ENCODE data around the gene IFI30. TPM values are rescaled to one million over a fixed set of nuclear protein-coding genes. Genes with fewer than 3 reads are reported as not detected.
A peak's percentile ranks its signal among the peaks of the same experiment; 100 is the strongest.

IFI30 gene
- total RNA-seq, 2 donors from 2014 or later = 10.1 to 25.8 TPM

DNA sequence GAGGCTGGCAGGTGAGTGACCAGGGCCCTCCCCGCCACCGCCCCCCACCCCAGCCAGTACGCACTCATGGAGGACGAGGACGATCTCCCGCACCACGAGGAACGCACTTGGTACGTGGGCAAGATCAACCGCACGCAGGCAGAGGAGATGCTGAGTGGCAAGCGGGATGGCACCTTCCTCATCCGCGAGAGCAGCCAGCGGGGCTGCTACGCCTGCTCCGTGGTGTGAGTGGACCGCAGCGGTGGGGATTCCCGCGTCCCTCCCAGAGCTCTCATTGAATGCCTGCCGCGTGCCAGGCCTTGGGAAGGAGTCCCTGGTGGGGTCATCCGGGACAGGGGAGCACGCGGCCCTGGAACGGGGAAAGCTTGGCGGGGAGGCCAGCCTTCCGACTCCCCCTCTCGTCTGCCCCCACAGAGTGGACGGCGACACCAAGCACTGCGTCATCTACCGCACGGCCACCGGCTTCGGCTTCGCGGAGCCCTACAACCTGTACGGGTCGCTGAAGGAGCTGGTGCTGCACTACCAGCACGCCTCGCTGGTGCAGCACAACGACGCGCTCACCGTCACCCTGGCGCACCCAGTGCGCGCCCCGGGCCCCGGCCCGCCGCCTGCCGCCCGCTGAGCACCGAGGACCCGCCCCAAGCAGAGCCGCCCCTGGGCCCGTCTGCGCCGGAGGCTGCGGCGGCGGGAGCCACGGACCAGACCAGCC, 4.8 kb upstream of the IFI30 start:
- no peaks in the 10 kb centered on the region for H3K27me3 Mint-ChIP-seq
- ATAC-seq (no peak), DNase-seq (no peak)
- no peak overlapping the region for H3K4me3 Mint-ChIP-seq
- peaks cover 10% of the 10 kb centered on the region for H3K4me1 Mint-ChIP-seq
- no peak overlapping the region for H3K27ac Mint-ChIP-seq
- peaks cover 3% of the 10 kb centered on the region for H3K36me3 Mint-ChIP-seq (ENCODE audit: low read depth)
- H3K9me3 ChIP-seq (ENCODE audit: control insufficient read depth, low read length, poor library complexity, severe bottlenecking) = no peaks in the 10 kb centered on the region

GRCh38 chr19:18170714-18171255, 2.8 kb upstream of the IFI30 start:
- Mint-ChIP-seq H3K36me3 (ENCODE audit: low read depth) (peaks cover 2% of the 10 kb centered on the region), H3K4me1 (peaks cover 21% of the 10 kb centered on the region), H3K4me3 (no peak overlapping the region), H3K27me3 (no peaks in the 10 kb centered on the region), H3K27ac (peak overlapping the region; percentile 37)
- DNase-seq (no peak), ATAC-seq (no peak)
- no peaks in the 10 kb centered on the region for H3K9me3 ChIP-seq (ENCODE audit: control insufficient read depth, low read length, poor library complexity, severe bottlenecking)

DNA sequence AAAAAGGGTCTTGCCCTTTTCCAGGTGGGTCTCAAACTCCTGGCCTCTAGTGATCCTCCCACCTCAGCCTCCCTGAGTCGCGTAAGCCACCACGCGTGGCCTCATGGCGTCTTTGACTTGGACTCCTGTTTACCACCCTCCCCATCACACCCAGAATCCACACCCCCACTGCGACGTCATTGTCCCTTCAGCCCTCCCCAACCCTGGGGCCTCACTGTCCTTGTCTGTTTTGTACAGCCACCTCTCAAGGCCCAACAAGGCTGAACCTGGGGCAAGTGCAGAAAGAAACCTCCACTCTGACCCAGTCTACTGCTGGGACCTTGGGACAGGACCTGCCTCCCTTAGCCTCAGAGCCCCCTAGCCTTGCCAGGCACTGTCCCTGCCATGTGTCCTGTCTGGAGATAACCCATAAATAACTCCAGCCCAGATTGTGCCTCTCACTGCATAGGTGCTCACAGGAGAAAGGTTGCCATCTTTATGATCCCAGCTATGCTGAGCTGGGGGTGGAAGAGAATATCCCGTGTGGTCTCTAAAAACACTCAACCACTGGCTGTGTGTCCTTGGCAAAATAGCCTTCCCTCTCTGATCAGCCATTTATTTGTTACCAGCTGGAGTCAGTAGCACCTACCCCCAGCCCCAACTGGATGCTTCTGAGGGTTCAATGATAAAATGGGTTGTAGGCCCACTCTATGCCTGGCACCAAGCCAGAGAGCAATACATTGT, 1.8 kb upstream of the IFI30 start:
- Mint-ChIP-seq H3K27ac (peak overlapping the region; percentile 37), H3K27me3 (no peaks in the 10 kb centered on the region), H3K36me3 (ENCODE audit: low read depth) (no peaks in the 10 kb centered on the region), H3K4me3 (no peak overlapping the region), H3K4me1 (peaks cover 21% of the 10 kb centered on the region)
- ATAC-seq = no peak
- no peaks in the 10 kb centered on the region for H3K9me3 ChIP-seq (ENCODE audit: control insufficient read depth, low read length, poor library complexity, severe bottlenecking)
- no peak for DNase-seq

- no peaks in the 10 kb centered on the region for H3K27me3 Mint-ChIP-seq
- H3K4me1 Mint-ChIP-seq = peaks cover 21% of the 10 kb centered on the region
- peak overlapping the region; percentile 43 for H3K27ac Mint-ChIP-seq
- no peaks in the 10 kb centered on the region for H3K9me3 ChIP-seq (ENCODE audit: control insufficient read depth, low read length, poor library complexity, severe bottlenecking)
- peak overlapping the region; percentile 50 for H3K4me3 Mint-ChIP-seq
- ATAC-seq (no peak), DNase-seq (no peak)
- no peaks in the 10 kb centered on the region for H3K36me3 Mint-ChIP-seq (ENCODE audit: low read depth)
Observed at GRCh38 chr19:18172331-18173053, 1.1 kb upstream of the IFI30 start.

- no peaks in the 10 kb centered on the region for H3K36me3 Mint-ChIP-seq (ENCODE audit: low read depth)
- peaks cover 20% of the 10 kb centered on the region for H3K4me1 Mint-ChIP-seq
- peak overlapping the region; percentile 92 for H3K4me3 Mint-ChIP-seq
- peak overlapping the region; percentile 43 for H3K27ac Mint-ChIP-seq
- no peaks in the 10 kb centered on the region for H3K9me3 ChIP-seq (ENCODE audit: control insufficient read depth, low read length, poor library complexity, severe bottlenecking)
- DNase-seq (no peak), ATAC-seq (peak; percentile 13)
- no peaks in the 10 kb centered on the region for H3K27me3 Mint-ChIP-seq
Observed at GRCh38 chr19:18173054-18173571, 500 bp upstream of the IFI30 start.

DNA sequence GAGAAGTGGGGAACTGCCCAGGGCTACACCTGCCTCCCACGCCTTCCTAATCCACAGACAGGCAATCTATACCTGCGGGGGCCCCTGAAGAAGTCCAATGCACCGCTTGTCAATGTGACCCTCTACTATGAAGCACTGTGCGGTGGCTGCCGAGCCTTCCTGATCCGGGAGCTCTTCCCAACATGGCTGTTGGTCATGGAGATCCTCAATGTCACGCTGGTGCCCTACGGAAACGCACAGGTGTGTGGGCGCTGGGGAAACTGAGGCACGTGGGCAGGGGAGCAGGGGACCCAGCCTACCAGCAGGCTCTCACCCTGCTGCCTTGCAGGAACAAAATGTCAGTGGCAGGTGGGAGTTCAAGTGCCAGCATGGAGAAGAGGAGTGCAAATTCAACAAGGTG, 1.4 kb downstream of the IFI30 start:
- ATAC-seq (no peak), DNase-seq (no peak)
- peaks cover 18% of the 10 kb centered on the region for H3K4me1 Mint-ChIP-seq
- H3K9me3 ChIP-seq (ENCODE audit: control insufficient read depth, low read length, poor library complexity, severe bottlenecking) = no peaks in the 10 kb centered on the region
- no peaks in the 10 kb centered on the region for H3K36me3 Mint-ChIP-seq (ENCODE audit: low read depth)
- no peaks in the 10 kb centered on the region for H3K27me3 Mint-ChIP-seq
- peak overlapping the region; percentile 36 for H3K4me3 Mint-ChIP-seq
- no peak overlapping the region for H3K27ac Mint-ChIP-seq

DNA sequence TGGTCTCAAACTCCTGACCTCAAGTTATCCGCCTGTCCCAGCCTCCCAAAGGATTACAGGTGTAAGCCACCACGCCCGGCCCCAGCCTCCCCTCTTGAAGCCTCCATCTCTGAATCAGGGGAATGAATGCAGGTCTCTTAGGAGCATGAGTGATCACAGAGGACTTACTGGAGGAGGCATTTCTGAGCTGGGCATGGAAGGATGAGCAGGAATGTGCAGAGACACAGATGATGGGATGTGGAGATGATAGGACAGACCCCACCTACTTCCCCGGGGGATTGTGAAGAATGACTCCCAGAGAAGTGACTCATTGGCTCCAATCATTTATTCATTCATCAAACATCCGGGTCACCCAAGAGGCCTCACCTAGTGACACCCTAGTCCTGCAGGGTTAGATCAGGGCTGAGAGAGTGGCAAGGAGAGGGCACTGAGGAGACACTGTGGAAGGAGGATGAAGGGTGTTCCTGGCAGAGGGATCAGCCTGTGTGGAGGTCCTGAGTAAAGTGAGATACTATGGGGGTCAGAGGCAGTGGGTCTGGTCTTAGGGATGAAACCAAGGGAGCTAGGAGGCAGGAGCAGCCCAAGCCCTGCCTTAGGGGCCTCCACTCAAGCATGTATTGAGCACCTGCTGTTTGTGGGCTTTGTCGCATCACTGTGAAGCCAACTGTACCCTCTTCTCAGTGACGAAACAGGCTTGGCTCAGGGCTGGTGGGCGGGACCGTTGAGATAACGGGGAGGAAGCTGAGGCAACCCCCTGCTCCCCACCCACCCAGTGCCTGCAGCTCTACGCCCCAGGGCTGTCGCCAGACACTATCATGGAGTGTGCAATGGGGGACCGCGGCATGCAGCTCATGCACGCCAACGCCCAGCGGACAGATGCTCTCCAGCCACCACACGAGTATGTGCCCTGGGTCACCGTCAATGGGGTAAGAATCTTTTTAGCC, 3.0 kb downstream of the IFI30 start:
- Mint-ChIP-seq H3K4me1 (peaks cover 15% of the 10 kb centered on the region), H3K27ac (no peak overlapping the region), H3K27me3 (no peaks in the 10 kb centered on the region), H3K36me3 (ENCODE audit: low read depth) (no peaks in the 10 kb centered on the region), H3K4me3 (no peak overlapping the region)
- H3K9me3 ChIP-seq (ENCODE audit: control insufficient read depth, low read length, poor library complexity, severe bottlenecking) = no peaks in the 10 kb centered on the region
- DNase-seq = no peak
- ATAC-seq = no peak

DNA sequence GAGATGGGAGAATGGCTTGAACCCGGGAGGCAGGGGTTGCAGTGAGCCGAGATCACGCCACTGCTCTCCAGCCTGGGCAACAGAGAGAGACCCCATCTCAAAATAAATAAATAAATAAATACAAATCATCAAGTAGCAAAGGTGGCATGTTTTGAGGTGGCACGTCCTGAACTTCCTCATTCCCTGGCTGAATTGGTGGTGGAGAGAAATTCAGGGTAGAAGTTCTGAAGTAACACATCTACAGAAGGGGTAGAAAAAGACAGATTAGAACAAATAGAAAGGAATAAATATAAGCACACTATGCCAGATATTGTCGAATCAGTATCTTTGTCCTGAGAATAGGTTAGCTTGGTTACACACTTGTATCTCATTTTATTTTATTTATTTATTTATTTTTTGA, 6.3 kb downstream of the IFI30 start:
- Mint-ChIP-seq H3K4me3 (no peak overlapping the region), H3K27me3 (no peaks in the 10 kb centered on the region), H3K27ac (no peak overlapping the region), H3K4me1 (peaks cover 2% of the 10 kb centered on the region), H3K36me3 (ENCODE audit: low read depth) (no peaks in the 10 kb centered on the region)
- ATAC-seq (no peak), DNase-seq (no peak)
- H3K9me3 ChIP-seq (ENCODE audit: control insufficient read depth, low read length, poor library complexity, severe bottlenecking) = no peaks in the 10 kb centered on the region

DNA sequence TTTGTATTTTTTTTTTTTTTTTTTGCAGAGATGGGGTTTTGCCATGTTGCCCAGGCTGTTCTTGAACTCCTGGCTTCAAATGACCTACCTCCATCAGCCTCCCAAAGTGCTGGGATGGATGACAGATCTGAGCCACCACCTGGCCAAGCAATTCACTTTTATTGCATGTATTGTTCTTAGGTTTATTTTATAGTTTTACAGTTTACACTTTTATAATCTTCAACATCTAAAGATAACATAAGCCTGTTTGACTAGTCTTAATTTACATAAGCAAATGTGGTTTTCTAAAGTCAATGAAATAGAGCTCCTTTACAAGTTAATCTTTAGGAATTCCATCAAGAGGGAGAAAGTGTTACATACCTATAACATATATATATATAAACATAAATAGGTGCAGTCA, 9.9 kb downstream of the IFI30 start:
- Mint-ChIP-seq H3K27me3 (no peaks in the 10 kb centered on the region), H3K27ac (no peak overlapping the region), H3K4me1 (no peaks in the 10 kb centered on the region), H3K36me3 (ENCODE audit: low read depth) (no peaks in the 10 kb centered on the region), H3K4me3 (no peak overlapping the region)
- no peaks in the 10 kb centered on the region for H3K9me3 ChIP-seq (ENCODE audit: control insufficient read depth, low read length, poor library complexity, severe bottlenecking)
- DNase-seq (no peak), ATAC-seq (no peak)

DNA sequence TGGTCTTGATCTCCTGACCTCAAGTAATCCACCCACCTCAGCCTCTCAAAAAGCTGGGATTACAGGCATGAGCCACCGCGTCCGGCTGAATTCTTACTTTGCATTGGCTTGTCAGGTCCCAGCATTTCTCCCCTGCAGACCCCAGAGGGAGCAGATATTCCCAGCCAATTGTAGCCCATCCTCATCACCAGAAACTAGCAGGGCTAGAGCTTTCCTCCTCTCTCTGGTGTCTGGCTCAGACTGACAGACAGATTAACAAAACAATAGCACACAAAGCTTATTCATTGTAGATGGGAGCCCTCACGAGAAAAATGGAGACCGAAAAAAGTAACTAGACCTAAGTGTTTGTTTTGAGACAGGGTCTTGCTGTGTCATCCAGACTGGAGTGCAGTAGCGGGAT, 11.9 kb downstream of the IFI30 start:
- DNase-seq (no peak), ATAC-seq (no peak)
- no peak overlapping the region for H3K4me3 Mint-ChIP-seq
- no peaks in the 10 kb centered on the region for H3K27me3 Mint-ChIP-seq
- no peak overlapping the region for H3K27ac Mint-ChIP-seq
- H3K4me1 Mint-ChIP-seq = no peaks in the 10 kb centered on the region
- no peaks in the 10 kb centered on the region for H3K36me3 Mint-ChIP-seq (ENCODE audit: low read depth)
- no peaks in the 10 kb centered on the region for H3K9me3 ChIP-seq (ENCODE audit: control insufficient read depth, low read length, poor library complexity, severe bottlenecking)

- H3K9me3 ChIP-seq (ENCODE audit: control insufficient read depth, low read length, poor library complexity, severe bottlenecking) = no peaks in the 10 kb centered on the region
- peaks cover 20% of the 10 kb centered on the region for H3K4me1 Mint-ChIP-seq
- H3K27me3 Mint-ChIP-seq = no peaks in the 10 kb centered on the region
- no peaks in the 10 kb centered on the region for H3K36me3 Mint-ChIP-seq (ENCODE audit: low read depth)
- no peak for DNase-seq
- no peak overlapping the region for H3K27ac Mint-ChIP-seq
- ATAC-seq = no peak
- H3K4me3 Mint-ChIP-seq = no peak overlapping the region
Observed at GRCh38 chr19:18190278-18190677, 16.7 kb downstream of the IFI30 start.

GRCh38 chr19:18191640-18192062, 18.0 kb downstream of the IFI30 start:
- ATAC-seq = no peak
- Mint-ChIP-seq H3K36me3 (ENCODE audit: low read depth) (no peaks in the 10 kb centered on the region), H3K4me3 (peak overlapping the region; percentile 92), H3K4me1 (peaks cover 20% of the 10 kb centered on the region), H3K27ac (peak overlapping the region; percentile 94), H3K27me3 (no peaks in the 10 kb centered on the region)
- DNase-seq = no peak
- H3K9me3 ChIP-seq (ENCODE audit: control insufficient read depth, low read length, poor library complexity, severe bottlenecking) = no peaks in the 10 kb centered on the region
